SH-SY5Y (cell line): Measurements from ENCODE around the gene LRIG1.

Experiments used
- GATA2 ChIP-seq: IDR thresholded peaks from 2 replicates; pipeline ENCODE4 v1.6.1; 2011; ENCODE audit warnings: mild to moderate bottlenecking, low read depth, low read length
- GATA3 ChIP-seq: IDR thresholded peaks from 2 replicates; pipeline ENCODE4 v1.6.1; 2011; ENCODE audit warnings: low read depth, mild to moderate bottlenecking, low read length, moderate library complexity

DNA sequence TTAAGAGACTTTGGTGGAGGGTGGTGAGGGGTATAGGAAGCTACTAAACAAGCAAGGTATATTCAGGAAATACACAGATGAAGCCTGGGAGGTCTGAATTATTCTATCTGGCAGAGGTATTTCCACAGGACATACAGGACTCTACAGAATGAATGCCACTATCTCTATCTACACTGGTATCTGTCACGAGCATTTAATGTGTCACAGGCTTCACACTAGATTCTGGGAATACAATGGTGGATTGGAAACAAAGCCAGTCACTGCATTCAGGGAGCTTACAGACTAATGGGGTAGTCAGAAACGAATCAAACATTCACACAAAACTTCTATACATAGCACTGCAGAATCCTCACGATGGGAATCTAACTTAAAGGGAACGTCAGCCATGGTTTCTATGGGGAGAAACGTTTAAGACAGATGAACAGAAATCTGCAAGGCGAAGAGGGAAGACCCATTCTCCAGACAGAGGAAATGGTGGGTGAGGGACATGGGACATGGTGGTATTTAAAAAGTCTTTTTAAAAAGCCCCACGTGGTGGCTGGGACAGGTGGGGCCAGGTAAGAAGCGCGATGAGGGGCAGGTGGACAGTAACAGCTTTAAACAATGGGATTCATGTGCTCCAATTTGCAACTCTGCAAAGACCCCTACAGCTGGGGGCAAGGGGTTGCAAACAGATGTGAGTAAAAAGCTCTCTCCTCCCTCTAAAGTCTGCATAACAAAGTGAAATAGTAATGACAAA, 16.5 kb downstream of the LRIG1 start:
- TF ChIP-seq GATA3, result no peak
- no peak for TF ChIP-seq GATA2
